ENCODE results near the gene OPCML. TPM values are rescaled to one million over a fixed set of nuclear protein-coding genes. Genes with fewer than 3 reads are reported as not detected.
A peak's percentile ranks its signal among the peaks of the same experiment; 100 is the strongest.

OPCML gene
- total and polyA plus RNA-seq, 9 donors, result 0.59 to 3.5 (median 1.5) TPM

- no peaks in the 10 kb centered on the region for H3K36me3 ChIP-seq (ENCODE audit: control insufficient read depth, insufficient read depth, low read length)
- no CpG with 5 or more reads among the region's 4 CpGs for WGBS (ENCODE audit: insufficient coverage)
- no peaks in the 10 kb centered on the region for H3K27me3 ChIP-seq (ENCODE audit: control insufficient read depth, insufficient read depth, low read length)
- no peak for DNase-seq
- H3K4me1 ChIP-seq (ENCODE audit: control insufficient read depth, insufficient read depth, low read length), result no peaks in the 10 kb centered on the region
- H3K4me3 ChIP-seq (ENCODE audit: low read length), result no peak overlapping the region
- H3K9me3 ChIP-seq (replicated peaks; ENCODE audit: control insufficient read depth, low read depth, low read length), result no peaks in the 10 kb centered on the region
- H3K27ac ChIP-seq (ENCODE audit: low read length), result no peak overlapping the region
Observed at GRCh38 chr11:132977746-132978145, 554.6 kb downstream of the OPCML start.

- WGBS (ENCODE audit: insufficient coverage), result 100% methylated on average over 1 of the region's 2 CpGs
- Histone ChIP-seq H3K4me1 (ENCODE audit: control insufficient read depth, insufficient read depth, low read length) (no peaks in the 10 kb centered on the region), H3K27me3 (ENCODE audit: control insufficient read depth, insufficient read depth, low read length) (no peaks in the 10 kb centered on the region), H3K27ac (ENCODE audit: low read length) (no peak overlapping the region), H3K4me3 (ENCODE audit: low read length) (no peak overlapping the region), H3K36me3 (ENCODE audit: control insufficient read depth, insufficient read depth, low read length) (no peaks in the 10 kb centered on the region), H3K9me3 (replicated peaks; ENCODE audit: control insufficient read depth, low read depth, low read length) (no peaks in the 10 kb centered on the region)
- DNase-seq, result no peak
Observed at GRCh38 chr11:132977241-132977640, 555.1 kb downstream of the OPCML start.

GRCh38 chr11:132976115-132976514 is 556.2 kb downstream of the OPCML start:
- DNase-seq, result no peak
- WGBS (ENCODE audit: insufficient coverage), result 71% methylated on average over 3 of the region's 5 CpGs

GRCh38 chr11:132973686-132974085 is 558.6 kb downstream of the OPCML start:
- H3K4me1 ChIP-seq (ENCODE audit: control insufficient read depth, insufficient read depth, low read length), result no peaks in the 10 kb centered on the region
- H3K27me3 ChIP-seq (ENCODE audit: control insufficient read depth, insufficient read depth, low read length), result no peaks in the 10 kb centered on the region
- no peaks in the 10 kb centered on the region for H3K36me3 ChIP-seq (ENCODE audit: control insufficient read depth, insufficient read depth, low read length)
- no peak overlapping the region for H3K4me3 ChIP-seq (ENCODE audit: low read length)
- no peak overlapping the region for H3K27ac ChIP-seq (ENCODE audit: low read length)
- 41% methylated on average over 6 of the region's 6 CpGs for WGBS (ENCODE audit: insufficient coverage)
- DNase-seq, result no peak
- no peaks in the 10 kb centered on the region for H3K9me3 ChIP-seq (replicated peaks; ENCODE audit: control insufficient read depth, low read depth, low read length)

More at GRCh38 chr11:132976115-132976514, 556.2 kb downstream of the OPCML start:
- Histone ChIP-seq H3K4me1 (ENCODE audit: control insufficient read depth, insufficient read depth, low read length) (no peaks in the 10 kb centered on the region), H3K27ac (ENCODE audit: low read length) (no peak overlapping the region), H3K4me3 (ENCODE audit: low read length) (no peak overlapping the region), H3K36me3 (ENCODE audit: control insufficient read depth, insufficient read depth, low read length) (no peaks in the 10 kb centered on the region), H3K27me3 (ENCODE audit: control insufficient read depth, insufficient read depth, low read length) (no peaks in the 10 kb centered on the region), H3K9me3 (replicated peaks; ENCODE audit: control insufficient read depth, low read depth, low read length) (no peaks in the 10 kb centered on the region)

- no peaks in the 10 kb centered on the region for H3K4me1 ChIP-seq (ENCODE audit: control insufficient read depth, insufficient read depth, low read length)
- no peak overlapping the region for H3K4me3 ChIP-seq (ENCODE audit: low read length)
- 86% methylated on average over 2 of the region's 3 CpGs for WGBS (ENCODE audit: insufficient coverage)
- H3K27me3 ChIP-seq (ENCODE audit: control insufficient read depth, insufficient read depth, low read length), result no peaks in the 10 kb centered on the region
- DNase-seq, result no peak
- no peaks in the 10 kb centered on the region for H3K36me3 ChIP-seq (ENCODE audit: control insufficient read depth, insufficient read depth, low read length)
- no peaks in the 10 kb centered on the region for H3K9me3 ChIP-seq (replicated peaks; ENCODE audit: control insufficient read depth, low read depth, low read length)
- H3K27ac ChIP-seq (ENCODE audit: low read length), result no peak overlapping the region
Observed at GRCh38 chr11:132972565-132972964, 559.7 kb downstream of the OPCML start.

- Histone ChIP-seq H3K9me3 (replicated peaks; ENCODE audit: control insufficient read depth, low read depth, low read length) (no peaks in the 10 kb centered on the region), H3K4me3 (ENCODE audit: low read length) (no peak overlapping the region), H3K27me3 (ENCODE audit: control insufficient read depth, insufficient read depth, low read length) (no peaks in the 10 kb centered on the region), H3K4me1 (ENCODE audit: control insufficient read depth, insufficient read depth, low read length) (no peaks in the 10 kb centered on the region), H3K36me3 (ENCODE audit: control insufficient read depth, insufficient read depth, low read length) (no peaks in the 10 kb centered on the region), H3K27ac (ENCODE audit: low read length) (no peak overlapping the region)
- DNase-seq, result no peak
- WGBS (ENCODE audit: insufficient coverage), result 40% methylated on average over 4 of the region's 4 CpGs
Observed at GRCh38 chr11:132971351-132971750, 561.0 kb downstream of the OPCML start.

GRCh38 chr11:132969892-132970291 is 562.4 kb downstream of the OPCML start:
- Histone ChIP-seq H3K27ac (ENCODE audit: low read length) (no peak overlapping the region), H3K9me3 (replicated peaks; ENCODE audit: control insufficient read depth, low read depth, low read length) (no peaks in the 10 kb centered on the region), H3K4me3 (ENCODE audit: low read length) (no peak overlapping the region), H3K4me1 (ENCODE audit: control insufficient read depth, insufficient read depth, low read length) (no peaks in the 10 kb centered on the region), H3K36me3 (ENCODE audit: control insufficient read depth, insufficient read depth, low read length) (no peaks in the 10 kb centered on the region), H3K27me3 (ENCODE audit: control insufficient read depth, insufficient read depth, low read length) (no peaks in the 10 kb centered on the region)
- no peak for DNase-seq
- no CpG with 5 or more reads among the region's 4 CpGs for WGBS (ENCODE audit: insufficient coverage)

- Histone ChIP-seq H3K27me3 (ENCODE audit: control insufficient read depth, insufficient read depth, low read length) (peaks cover 8% of the 10 kb centered on the region), H3K36me3 (ENCODE audit: control insufficient read depth, insufficient read depth, low read length) (no peaks in the 10 kb centered on the region), H3K4me1 (ENCODE audit: control insufficient read depth, insufficient read depth, low read length) (no peaks in the 10 kb centered on the region), H3K27ac (ENCODE audit: low read length) (no peak overlapping the region), H3K4me3 (ENCODE audit: low read length) (no peak overlapping the region), H3K9me3 (replicated peaks; ENCODE audit: control insufficient read depth, low read depth, low read length) (no peaks in the 10 kb centered on the region)
- WGBS (ENCODE audit: insufficient coverage), result 16% methylated on average over 3 of the region's 6 CpGs
- peak; percentile 37 for DNase-seq
Observed at GRCh38 chr11:132962041-132962440, 570.3 kb downstream of the OPCML start.

- no peaks in the 10 kb centered on the region for H3K9me3 ChIP-seq (replicated peaks; ENCODE audit: control insufficient read depth, low read depth, low read length)
- 59% methylated on average over 2 of the region's 5 CpGs for WGBS (ENCODE audit: insufficient coverage)
- H3K27ac ChIP-seq (ENCODE audit: low read length), result no peak overlapping the region
- no peak for DNase-seq
- H3K36me3 ChIP-seq (ENCODE audit: control insufficient read depth, insufficient read depth, low read length), result no peaks in the 10 kb centered on the region
- no peaks in the 10 kb centered on the region for H3K4me1 ChIP-seq (ENCODE audit: control insufficient read depth, insufficient read depth, low read length)
- H3K4me3 ChIP-seq (ENCODE audit: low read length), result no peak overlapping the region
- peaks cover 8% of the 10 kb centered on the region for H3K27me3 ChIP-seq (ENCODE audit: control insufficient read depth, insufficient read depth, low read length)
Observed at GRCh38 chr11:132961453-132961852, 570.8 kb downstream of the OPCML start.

- H3K36me3 ChIP-seq (ENCODE audit: control insufficient read depth, insufficient read depth, low read length), result no peaks in the 10 kb centered on the region
- H3K27ac ChIP-seq (ENCODE audit: low read length), result no peak overlapping the region
- no peaks in the 10 kb centered on the region for H3K4me1 ChIP-seq (ENCODE audit: control insufficient read depth, insufficient read depth, low read length)
- H3K9me3 ChIP-seq (replicated peaks; ENCODE audit: control insufficient read depth, low read depth, low read length), result no peaks in the 10 kb centered on the region
- H3K27me3 ChIP-seq (ENCODE audit: control insufficient read depth, insufficient read depth, low read length), result peaks cover 8% of the 10 kb centered on the region
- peak; percentile 40 for DNase-seq
- WGBS (ENCODE audit: insufficient coverage), result 30% methylated on average over 16 of the region's 21 CpGs
- H3K4me3 ChIP-seq (ENCODE audit: low read length), result no peak overlapping the region
Observed at GRCh38 chr11:132960273-132961078, 571.8 kb downstream of the OPCML start.

Data from muscle of leg (tissue), 11 donors.